A549 (cell line): ENCODE results near the gene VDAC1.

Experiments used
- CEBPB ChIP-seq, 2 experiments: fragments of >200 bp in 1 of 2; sonication (Bioruptor Twin) in 1 of 2; formaldehyde crosslinking in 1 of 2; IDR thresholded peaks; 2 replicates each; pipeline ENCODE4 v1.6.1; 2012 to 2016
- CTCF ChIP-seq: fragments of >200 bp; sonication (Bioruptor Twin); formaldehyde crosslinking; IDR thresholded peaks from 3 replicates; pipeline ENCODE4 v1.5.1; 2016
- ESRRA ChIP-seq: fragments of 150-350 bp; IDR thresholded peaks from 2 replicates; pipeline ENCODE4 v1.6.1; 2014; ENCODE audit warnings: mild to moderate bottlenecking, low read length, borderline replicate concordance
- KDM1A ChIP-seq: fragments of 200-600 bp; sonication (generic); IDR thresholded peaks from 2 replicates; pipeline ENCODE4 v1.6.1; 2016; ENCODE audit warnings: low read depth, mild to moderate bottlenecking
- KDM5A ChIP-seq: fragments of 200-600 bp; sonication (generic); IDR thresholded peaks from 2 replicates; pipeline ENCODE4 v1.6.1; 2016; ENCODE audit warnings: antibody characterized with exemption, mild to moderate bottlenecking
- NFE2L2 ChIP-seq: fragments of 150-350 bp; conservative IDR thresholded peaks from 2 replicates; pipeline ENCODE4 v1.6.1; 2014; ENCODE audit warnings: low read length
- POLR2A ChIP-seq: IDR thresholded peaks from 2 replicates; pipeline ENCODE4 v1.6.1; 2012; ENCODE audit warnings: mild to moderate bottlenecking, low read length
- RAD21 ChIP-seq, 2 experiments: fragments of >200 bp in 1 of 2; sonication (Bioruptor Twin) in 1 of 2; formaldehyde crosslinking in 1 of 2; IDR thresholded peaks in 1 of 2; conservative IDR thresholded peaks in 1 of 2; 2 replicates in 1 of 2; 3 replicates in 1 of 2; pipeline ENCODE4 v1.6.1; 2012 to 2018; ENCODE audit warnings: inconsistent platforms in 1 of 2
- SMC3 ChIP-seq: fragments of >200 bp; sonication (Bioruptor Twin); formaldehyde crosslinking; IDR thresholded peaks from 3 replicates; pipeline ENCODE4 v1.6.1; 2018; ENCODE audit warnings: inconsistent platforms

- TF ChIP-seq KDM1A (no peak), CTCF (no peak), RAD21 (conservative IDR thresholded peaks at IDR 0.05 in 1 of 2, IDR thresholded peaks at IDR 0.05 in 1 of 2) (no peak), POLR2A (no peak), ESRRA (no peak), NFE2L2 (no peak), KDM5A (no peak), CEBPB (IDR thresholded peaks at IDR 0.05) (no peak), SMC3 (no peak)
Measured at GRCh38 chr5:133952729-133953567, 51.8 kb downstream of the VDAC1 start.
